Stimulated activated CD8-positive, alpha-beta memory T cell treated with anti-CD3 and anti-CD28 coated beads, Interleukin-4, amount 100 ng/mL, for 4 hours (primary cell): Measurements from ENCODE around the gene STING1.

Experiments used
- DNase-seq, 2 donors: peaks; one replicate each; pipeline ENCODE4 v3.0.0-alpha.2; 2020; ENCODE audit warnings: low read depth in 2 of 2, low spot score in 1 of 2

Gene STING1

DNA sequence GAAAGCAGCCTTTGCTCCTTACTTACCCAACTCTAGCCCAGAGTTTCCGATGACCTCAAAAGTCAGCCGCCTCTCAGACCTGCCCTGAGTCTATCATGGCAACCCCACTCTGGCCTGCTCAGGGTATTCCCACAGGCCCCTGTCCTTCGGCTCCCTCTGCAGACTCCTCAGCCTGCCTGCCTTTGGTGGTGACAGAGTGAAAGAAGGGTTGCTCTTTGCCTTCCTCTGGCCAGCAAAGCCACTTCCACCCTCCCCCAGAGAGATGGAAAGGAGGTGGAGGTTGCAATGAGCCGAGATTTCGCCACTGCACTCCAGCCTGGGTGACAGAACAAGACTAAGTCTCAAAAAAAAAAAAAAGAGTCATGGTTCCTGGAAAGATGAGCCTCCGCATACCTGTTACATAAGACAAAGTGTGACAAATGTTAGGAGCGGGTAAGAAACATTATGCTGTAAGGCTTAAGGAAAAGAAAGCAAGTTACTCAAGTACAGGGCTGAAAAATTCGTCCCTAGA is 14.1 kb downstream of the STING1 start:
- no peak for DNase-seq

DNA sequence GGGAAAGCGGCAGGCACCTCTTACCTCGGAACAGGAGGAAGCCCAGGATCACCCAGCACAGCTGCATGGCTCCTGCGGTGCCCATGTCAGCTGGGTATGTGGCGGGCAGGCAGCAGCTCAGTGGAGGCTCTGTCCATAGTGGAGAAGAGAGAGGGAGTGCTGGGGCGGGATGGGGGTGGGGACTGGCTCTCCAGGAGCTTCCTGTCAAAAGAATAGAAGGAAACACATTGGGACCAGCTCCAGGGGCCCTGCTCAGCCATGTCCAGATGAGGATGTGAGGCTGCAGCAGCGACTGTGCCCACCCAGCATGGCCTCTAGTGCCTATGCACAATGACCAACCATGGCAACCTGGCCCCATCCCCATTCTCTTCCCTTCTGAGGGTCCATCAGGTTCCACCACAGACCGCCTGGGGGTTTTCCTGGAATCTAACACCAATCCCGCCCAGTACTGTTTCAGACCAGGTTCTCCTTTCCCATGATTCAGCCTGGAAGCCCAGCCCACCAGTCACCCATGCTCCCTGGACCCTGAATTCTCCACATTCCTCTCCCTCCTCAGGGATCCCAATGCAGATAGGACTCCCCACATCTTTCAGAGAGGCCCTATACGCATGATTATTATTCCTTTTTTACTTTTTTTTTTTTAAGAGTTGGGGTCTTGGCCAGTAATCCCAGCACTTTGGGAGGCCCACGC is 19.8 kb downstream of the STING1 start, which contains the start of gene ECSCR:
Gene ECSCR, minus strand, starts transcription at position 158 of the 691 bp plus-strand sequence. Its CDS starts 73 bp downstream, at position 85.
- no peak for DNase-seq

DNA sequence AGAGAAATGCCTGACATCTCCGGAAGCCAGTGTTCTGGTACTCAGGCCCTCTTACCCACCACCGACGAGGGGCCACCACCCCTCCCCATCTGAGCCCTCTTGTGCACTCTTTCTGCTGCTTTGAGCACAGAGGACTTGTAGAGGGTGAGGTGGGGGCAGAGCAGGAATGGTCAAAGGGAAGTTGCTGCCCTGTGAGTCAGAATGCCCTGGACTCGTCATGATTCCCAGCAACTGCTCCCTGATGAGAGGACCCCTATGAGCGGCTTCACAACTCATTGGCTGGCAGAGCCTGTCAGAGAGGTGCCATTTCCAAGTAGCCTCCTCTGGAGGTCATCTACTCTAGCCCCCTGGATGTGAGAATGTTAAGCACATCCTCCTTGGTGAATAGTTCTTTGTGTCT is 20.9 kb downstream of the STING1 start:
- no peak for DNase-seq

DNA sequence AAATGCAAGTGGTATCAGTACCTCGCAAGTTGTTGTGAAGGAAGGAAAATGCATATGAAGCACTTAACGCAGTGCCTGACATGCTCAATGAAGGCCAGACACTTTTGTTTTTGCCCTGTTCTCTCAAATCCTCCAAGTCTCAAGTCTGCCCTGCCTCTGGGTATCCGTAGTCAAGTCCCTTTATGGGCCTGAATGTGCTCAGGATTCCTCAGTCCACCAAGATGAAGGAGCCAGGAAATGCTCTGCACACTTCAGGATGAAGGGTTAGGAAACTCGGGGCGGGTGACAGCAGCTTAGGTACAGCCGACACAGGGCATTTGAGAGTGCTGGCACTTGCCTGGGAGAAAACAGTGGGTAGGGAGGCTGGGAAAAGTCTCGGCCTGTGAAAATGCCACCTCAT is 21.4 kb downstream of the STING1 start:
- no peak for DNase-seq

DNA sequence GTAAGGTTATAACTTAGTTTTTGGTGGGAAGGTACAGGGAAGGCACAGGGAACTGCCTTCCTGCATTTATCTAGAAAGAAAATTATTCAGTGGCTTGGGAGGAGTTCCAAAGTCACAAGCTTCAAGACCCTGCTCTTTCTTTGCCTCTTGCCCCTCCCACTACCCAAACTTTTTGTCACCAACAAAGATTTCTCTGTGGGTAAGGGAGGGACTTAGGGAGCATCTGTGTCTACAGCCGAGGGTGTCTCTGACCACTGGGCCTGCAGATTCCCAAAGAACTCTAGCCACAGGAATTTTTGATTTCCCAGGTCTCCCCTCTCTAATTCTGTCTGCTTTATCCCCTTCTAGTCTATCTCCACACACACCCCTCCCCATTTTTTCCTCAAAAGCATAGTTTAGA is 22.1 kb downstream of the STING1 start:
- DNase-seq: no peak

DNA sequence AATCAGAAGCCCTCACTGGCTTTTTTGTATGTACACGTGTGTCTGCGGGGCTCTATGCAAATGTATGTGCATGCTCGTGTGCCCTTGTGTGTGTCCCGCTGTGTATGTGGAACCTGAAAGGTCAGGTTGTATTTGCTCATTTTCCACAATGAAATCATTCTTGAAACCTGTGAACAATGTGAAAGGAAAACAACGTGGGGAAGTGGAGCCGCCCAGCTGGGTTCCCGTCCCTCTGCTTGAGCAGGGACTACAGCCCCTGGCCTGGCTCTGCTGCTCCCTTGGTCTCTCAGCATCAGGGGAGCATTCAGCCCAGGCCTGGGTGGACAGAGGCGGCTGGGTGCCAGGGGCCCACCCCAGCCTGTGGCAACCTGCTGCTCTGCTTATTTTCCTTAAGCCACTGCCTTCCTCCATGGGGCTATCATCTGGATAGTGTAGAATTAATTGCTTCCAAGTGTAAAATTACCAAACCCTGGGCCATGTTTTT is 23.1 kb downstream of the STING1 start:
- no peak for DNase-seq

DNA sequence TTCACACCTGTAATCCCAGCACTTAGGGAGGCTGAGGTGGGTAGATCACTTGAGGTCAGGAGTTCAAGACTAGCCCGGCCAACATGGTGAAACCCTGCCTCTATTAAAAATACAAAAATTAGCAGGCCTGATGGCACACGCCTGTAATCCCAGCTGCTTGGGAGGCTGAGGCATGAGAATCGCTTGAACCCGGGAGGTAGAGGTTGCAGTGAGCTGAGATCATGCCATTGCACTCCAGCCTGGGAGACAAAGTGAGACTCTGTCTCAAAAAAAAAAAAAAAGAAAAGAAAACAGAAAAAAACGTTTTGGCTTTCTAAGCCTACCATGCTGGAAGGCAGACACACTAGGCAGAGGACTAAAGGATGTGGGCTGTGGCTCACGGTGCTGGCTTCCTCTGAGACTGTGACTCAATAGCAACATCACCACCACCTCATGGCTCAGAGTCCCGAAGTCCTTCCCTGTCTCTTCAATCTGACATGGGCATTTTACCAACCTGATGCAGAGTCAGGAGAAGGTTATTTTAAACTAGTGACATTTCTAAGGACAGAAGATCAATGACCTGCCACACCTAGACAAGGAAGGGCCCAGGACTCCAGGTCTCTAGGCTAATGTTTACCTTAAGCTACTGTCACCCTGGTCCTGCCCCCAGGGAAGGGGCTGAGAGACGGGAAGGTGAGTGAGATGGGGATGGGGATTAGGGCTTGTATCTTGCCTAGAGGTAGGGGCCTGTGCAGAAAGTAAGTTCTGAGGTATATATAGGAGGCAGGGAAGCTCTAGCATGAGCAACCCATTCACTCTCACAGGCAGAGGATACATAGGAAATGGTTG is 23.8 kb downstream of the STING1 start:
- peak; percentile 51 to 65 for DNase-seq

DNA sequence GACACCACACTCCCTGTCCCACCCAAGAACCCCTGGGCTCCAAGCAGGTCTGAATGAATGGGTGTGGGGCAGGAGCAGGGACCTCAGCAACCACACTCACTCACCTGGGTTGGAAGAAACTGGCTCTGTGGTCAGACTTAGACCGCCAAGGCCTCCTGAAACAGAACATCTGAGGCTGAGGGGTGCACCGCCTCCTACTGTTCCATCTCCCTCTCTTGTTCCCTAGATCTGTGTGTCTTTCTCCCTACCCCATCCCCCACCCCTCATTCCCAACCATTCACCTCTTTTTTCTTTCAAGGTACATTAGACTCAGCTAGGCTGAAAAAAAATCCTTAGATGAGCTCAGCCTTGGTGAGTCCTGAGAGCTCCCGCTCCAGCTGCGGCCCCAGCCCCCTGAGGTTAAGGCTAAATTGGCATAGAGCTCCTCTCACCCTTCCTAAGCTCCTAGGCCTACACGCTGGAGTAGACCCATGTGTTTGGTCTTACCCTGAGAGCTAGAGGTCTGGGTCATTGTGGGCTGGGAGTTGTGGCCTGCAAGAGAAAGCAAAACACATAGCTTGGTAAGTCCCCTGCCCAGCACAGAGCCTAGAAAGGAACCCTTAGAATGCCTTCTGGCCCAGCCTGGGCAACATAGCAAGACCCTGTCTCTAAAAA is 24.8 kb downstream of the STING1 start:
- DNase-seq: no peak

DNA sequence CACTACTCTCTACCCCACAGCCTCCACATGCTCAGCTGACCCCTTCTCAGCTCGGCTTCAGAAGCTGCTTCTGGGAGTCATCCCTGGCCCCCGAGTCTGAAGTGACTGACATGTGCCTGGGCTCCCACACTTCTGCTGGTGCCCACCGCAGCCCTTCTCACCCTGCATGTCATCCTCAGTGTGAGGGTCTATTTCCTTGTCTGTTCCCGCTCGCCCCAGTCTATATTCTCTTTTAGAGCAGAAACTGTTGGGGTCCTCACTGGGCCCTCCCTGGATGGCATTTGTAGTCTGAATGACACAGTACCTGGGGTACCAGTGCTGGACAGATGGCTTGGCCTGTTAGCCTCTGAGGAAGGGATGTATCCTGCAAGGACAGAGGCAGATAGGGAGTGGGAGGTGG is 25.3 kb downstream of the STING1 start:
- no peak for DNase-seq

DNA sequence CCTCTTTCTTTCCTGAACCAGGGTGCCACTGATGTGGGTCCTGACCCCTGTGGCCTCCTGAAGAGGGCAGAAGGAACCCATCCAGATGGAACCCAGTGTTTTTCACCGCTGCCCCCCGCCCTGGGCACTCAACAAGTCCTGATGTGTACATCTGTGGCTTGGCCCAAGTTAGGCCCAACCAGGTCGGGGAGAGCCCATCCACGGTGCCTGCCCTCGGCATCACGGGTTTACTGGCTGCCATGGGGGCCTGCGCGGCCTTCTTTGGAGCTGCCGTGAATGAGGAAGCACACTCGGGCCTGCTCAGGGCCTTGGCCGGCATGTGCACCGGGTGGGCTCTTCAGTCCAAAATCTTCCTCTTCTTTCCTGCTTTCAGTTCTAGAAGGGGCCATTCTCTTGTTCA is 25.8 kb downstream of the STING1 start:
- no peak for DNase-seq

DNA sequence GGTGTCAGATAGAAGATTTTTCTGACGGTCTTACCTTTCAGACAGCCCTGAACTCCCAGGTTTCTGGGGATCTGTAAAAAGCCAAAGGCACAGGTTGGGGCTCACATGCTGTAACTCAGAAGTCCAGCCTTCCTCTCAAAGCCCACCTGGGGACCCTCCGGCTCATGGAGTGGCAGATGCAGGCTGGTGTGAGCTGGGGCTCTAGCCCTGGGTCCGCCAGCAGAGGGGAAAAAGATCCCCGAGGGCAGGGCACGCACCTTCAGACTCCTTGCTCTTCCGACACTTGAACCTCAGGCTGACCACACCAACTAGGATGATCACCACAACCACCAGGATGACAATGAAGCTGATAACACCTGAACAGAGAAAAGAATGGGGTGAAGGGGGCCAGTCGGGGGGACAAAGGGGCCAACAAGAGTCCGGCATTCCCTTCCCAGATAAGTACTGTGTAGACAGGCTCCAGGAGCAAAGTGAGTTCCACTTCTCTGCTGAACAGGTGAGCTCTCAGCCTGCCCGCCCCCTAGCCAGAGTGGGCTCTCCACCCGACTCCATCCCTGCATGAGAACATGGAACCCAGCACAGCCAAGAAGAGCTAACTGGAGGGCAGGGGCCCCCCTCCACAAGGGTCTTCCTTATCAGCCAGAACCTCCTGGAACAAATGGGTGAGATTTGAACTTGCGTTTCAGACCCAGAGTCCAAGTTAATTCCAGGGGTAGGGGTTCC is 27.8 kb downstream of the STING1 start:
- DNase-seq: no peak

DNA sequence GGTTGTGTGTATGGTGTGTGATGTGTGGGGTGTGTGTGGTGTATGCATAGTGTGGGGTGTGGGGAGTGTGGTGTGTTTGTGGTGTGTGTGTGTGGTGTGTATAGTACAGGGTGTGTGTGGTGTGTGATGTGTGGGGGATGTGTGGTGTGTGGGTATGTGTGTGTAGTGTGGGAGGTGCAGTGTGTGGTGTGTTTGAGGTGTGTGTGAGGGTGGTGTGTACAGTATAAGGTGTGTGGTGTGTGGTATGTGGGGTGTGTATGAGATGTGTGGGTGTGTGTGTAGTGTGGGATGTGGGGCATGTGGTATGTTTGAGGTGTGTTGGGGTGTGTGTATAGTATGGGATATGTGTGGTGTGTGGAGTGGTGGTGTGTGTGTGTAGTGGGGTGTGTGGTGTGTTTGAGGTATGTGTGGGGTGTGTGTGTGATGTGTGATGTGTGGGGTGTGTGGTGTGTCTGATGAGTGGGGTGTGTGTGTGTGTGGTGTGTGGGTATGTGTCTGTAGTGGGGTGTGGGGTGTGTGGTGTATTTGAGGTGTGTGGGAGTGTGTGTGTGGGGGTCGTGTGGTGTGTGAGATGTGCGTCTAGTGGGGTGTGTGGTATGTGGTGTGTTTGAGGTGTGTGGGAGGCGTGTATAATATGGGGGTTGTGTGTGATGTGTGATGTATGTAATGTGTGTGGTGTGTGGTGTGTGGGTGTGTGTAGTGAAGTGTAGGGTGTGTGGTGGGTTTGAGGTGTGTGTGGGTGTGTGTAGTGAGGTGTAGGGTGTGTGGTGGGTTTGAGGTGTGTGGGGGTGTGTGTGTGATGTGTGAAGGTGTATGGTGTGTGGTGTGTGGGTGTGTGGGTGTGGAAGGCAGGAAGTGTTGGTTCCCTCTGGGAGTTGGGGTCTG is 28.6 kb downstream of the STING1 start:
- peak; percentile 34 to 40 for DNase-seq

DNA sequence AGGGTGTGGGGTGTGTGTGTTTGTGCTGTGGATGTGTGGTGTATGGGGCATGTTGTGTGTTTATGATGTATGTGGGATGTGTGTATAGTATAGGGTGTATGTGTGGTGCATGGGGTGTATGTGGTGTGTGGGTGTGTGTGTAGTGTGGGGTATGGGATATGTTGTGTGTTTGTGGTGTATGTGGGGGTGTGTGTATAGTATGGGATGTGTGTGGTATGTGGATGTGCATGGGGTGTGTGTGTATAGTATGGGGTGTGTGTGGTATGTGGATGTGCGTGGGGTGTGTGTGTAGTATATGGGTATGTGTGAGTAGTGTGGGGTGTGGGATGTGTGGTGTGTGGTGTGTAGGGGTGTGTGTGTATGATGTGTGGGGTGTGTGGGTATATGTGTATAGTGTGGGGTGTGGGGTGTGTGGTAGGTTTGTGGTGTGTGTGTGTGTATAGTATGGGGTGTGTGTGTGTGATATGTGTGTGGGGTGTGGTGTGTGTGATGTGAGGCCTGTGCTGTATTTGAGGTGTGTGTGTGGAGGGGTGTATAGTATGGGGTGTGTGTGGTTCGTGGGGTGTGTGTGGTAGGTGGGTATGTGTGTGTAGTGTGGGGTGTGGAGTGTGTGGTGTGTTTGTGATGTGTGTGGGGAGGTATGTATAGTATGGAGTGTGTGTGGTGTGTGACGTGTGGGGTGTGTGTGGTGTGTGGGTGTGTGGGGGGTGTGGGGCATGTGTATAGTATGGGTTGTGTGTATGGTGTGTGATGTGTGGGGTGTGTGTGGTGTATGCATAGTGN is 30.5 kb downstream of the STING1 start:
- DNase-seq: no peak

DNA sequence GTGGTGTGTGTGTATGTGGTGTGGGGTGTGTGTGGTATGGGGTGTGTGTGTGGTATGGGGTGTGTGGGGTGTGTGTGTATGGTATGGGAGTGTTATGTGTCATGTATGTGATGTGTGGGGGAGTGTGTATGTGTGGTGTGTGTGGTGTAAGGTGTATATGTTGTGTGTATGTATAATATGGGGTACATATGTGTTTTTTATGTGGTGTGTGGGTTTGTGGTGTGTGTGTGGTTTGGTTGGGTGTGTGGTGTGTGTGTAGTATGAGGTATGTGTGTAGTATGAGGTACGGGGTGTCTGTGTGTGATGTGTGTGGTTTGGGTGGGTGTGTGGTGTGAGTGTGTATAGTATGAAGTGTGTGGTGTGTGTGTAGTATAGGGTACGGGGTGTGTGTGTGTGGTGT is 31.4 kb downstream of the STING1 start:
- DNase-seq: no peak

DNA sequence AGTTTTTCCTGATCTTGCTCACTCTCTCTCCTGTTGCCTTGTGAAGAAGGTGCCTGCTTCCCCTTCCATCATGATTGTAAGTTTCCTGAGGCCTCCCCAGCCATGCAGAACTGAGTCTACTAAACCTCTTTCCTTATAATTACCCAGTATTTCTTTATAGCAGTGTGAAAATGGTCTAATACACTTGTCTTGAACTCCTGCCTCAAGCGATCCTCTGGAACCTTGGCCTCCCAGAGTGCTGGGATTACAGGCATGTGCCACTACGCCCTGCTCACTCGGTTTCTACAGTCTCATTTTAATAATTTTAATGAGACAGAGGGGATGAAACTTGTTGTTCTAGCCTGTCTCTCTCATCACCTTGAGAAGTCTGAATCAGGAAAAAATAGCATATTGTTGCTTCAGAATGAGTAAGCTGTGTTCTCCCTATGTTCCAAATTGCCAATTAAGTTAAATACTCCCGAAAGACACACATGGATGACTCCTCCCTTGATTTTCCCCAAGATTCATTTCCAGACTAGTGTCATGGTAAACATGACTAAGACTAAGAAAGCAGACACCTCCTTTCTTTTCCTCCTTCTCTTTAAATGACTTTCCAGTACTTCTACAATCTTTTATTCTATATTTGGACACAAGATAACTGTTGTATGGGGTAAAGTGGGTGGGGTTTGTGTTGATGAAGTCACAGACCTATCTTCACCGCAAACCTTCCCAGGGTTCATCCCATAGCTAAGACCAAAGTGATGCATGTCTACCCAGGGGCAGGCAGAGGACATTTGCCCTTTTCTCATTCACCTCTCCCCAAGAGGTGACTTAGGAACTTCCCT is 35.4 kb downstream of the STING1 start:
- DNase-seq: no peak

DNA sequence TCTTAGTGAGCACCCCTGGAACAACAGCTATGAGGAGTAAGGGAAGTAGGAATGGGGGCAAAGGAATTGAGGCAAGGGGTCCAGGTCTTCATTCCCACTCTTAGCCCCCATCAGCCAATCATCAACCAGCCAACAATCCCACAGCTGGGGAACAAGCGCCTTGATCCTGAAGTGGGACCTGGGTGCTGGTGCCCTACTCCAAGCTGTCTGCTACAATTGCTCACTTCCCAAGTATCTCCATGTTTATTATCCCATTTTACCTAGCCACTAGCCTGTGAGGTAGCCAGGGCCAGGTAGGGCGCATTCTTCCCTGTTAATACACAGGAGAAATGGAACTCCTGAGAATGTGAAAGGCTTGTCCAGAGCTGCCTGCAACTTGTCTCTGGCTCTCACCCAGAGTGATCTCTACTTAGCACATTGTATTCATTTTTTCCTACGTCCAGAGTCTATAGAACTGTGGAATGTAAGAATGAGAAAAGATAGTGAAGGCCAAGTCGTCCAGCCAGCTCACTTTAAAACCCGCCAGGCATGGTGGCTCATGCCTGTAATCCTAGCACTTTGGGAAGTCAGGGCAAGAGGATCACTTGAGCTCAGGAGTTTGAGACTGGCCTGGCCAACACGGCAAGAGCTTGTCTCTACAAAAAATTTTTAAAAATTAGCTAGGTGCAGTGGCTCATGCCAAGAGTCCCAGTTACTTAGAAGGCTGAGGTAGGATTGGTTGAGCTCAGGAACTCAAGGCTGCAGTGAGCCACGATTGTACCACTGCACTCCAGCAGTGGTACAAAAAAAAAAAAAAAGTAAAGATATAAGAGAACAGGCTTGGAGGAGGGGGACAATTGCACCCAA is 37.0 kb downstream of the STING1 start:
- no peak for DNase-seq

DNA sequence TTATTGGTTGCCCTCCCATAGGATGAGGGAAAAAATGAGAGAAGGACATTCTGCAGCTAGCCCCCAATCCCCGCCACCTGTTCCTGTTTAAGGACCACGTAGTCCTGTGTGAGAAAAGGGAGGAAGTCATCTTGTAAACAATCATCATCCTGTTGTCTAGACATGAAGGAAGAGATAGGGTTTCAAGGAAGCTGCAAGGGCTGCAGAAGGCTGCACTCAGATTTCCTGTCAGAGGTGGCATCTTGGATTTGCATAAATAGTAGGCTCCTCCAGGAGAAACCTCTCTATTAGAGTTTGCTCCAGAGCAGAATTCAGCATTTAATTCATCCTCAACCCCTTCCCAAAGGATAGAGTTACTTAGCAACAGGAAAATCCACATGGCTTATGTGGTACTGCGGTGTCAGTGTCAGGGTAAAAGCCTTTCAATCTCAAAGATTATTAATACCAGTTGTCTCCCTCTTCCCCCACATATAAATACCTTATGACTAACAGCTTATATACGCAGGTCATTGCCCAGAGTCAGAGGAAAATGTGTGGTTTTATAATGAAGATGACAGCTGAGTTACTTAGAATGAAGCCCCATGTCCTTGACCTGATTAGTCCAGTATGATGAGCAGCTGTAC is 38.6 kb downstream of the STING1 start:
- no peak for DNase-seq
